ENCODE results near the gene SYCP3.
"Not testable (repeated sequence)": the region's sequence is repeated elsewhere in the genome, so short reads cannot be mapped to it uniquely, and the experiment has no call there.

The SYCP3 gene

GRCh38 chr12:101759396-101760047, 20.3 kb upstream of the SYCP3 start:
- peak in 1 of 2 donors; percentile 21 for DNase-seq

- DNase-seq, result peak in 1 of 2 donors; percentile 20
Measured at GRCh38 chr12:101750152-101750551, 10.9 kb upstream of the SYCP3 start.

GRCh38 chr12:101749657-101750056, 10.4 kb upstream of the SYCP3 start:
- DNase-seq, result no peak

GRCh38 chr12:101748907-101749306, 9.6 kb upstream of the SYCP3 start:
- no peak for DNase-seq

GRCh38 chr12:101747697-101748096, 8.4 kb upstream of the SYCP3 start:
- DNase-seq, result no peak

GRCh38 chr12:101746661-101747060, 7.4 kb upstream of the SYCP3 start:
- no peak for DNase-seq

- DNase-seq, result no peak
Measured at GRCh38 chr12:101746196-101746595, 6.9 kb upstream of the SYCP3 start.

- DNase-seq, result no peak
Measured at GRCh38 chr12:101745481-101745880, 6.2 kb upstream of the SYCP3 start.

- DNase-seq, result no peak
Measured at GRCh38 chr12:101743724-101744472, 4.6 kb upstream of the SYCP3 start.

- DNase-seq, result no peak
Measured at GRCh38 chr12:101743242-101743641, 4.0 kb upstream of the SYCP3 start.

GRCh38 chr12:101740980-101741379, 1.7 kb upstream of the SYCP3 start:
- DNase-seq, result no peak

GRCh38 chr12:101740566-101740965, 1.3 kb upstream of the SYCP3 start:
- DNase-seq, result no peak

- DNase-seq, result no peak
Measured at GRCh38 chr12:101737476-101737875, 1.8 kb downstream of the SYCP3 start.

GRCh38 chr12:101734482-101734881, 4.8 kb downstream of the SYCP3 start:
- not testable (repeated sequence) for DNase-seq

- no peak for DNase-seq
Measured at GRCh38 chr12:101733166-101733565, 6.1 kb downstream of the SYCP3 start.

GRCh38 chr12:101732318-101732717, 6.9 kb downstream of the SYCP3 start:
- DNase-seq, result no peak

GRCh38 chr12:101729842-101730241, 9.4 kb downstream of the SYCP3 start:
- DNase-seq, result no peak

GRCh38 chr12:101727098-101727497, 12.2 kb downstream of the SYCP3 start:
- DNase-seq, result no peak

- no peak for DNase-seq
Measured at GRCh38 chr12:101722392-101722791, 16.9 kb downstream of the SYCP3 start.

GRCh38 chr12:101720118-101720517, 19.1 kb downstream of the SYCP3 start:
- DNase-seq, result no peak

GRCh38 chr12:101719566-101719965, 19.7 kb downstream of the SYCP3 start:
- no peak for DNase-seq

GRCh38 chr12:101714877-101715444, 24.3 kb downstream of the SYCP3 start:
- no peak for DNase-seq

GRCh38 chr12:101713930-101714329, 25.3 kb downstream of the SYCP3 start:
- no peak for DNase-seq

- peak; percentile 36 to 45 for DNase-seq
Measured at GRCh38 chr12:101713059-101713682, 26.1 kb downstream of the SYCP3 start.
